Esophagus squamous epithelium (tissue), 5 donors: ENCODE results near the gene FRG2B. TPM values are rescaled to one million over a fixed set of nuclear protein-coding genes. Genes with fewer than 3 reads are reported as not detected.
"Not testable (repeated sequence)": the region's sequence is repeated elsewhere in the genome, so short reads cannot be mapped to it uniquely, and the experiment has no call there.

Source experiments
- DNase-seq: peaks from one replicate; lab custom pipeline; 2025; lab: John Stamatoyannopoulos, UW
- H3K27ac ChIP-seq, 4 donors: fragments of 200-600 bp; sonication (generic); one replicate each; pipeline ENCODE4 v1.5.1; 2016 to 2019; ENCODE audit warnings: mild to moderate bottlenecking in 1 of 4
- H3K27me3 ChIP-seq, 4 donors: fragments of 200-600 bp; sonication (generic); 1 replicate in 3 of 4; 2 replicates in 1 of 4; pipeline versions ENCODE4 v1.5.1 to v1.6.0; 2017 to 2021; ENCODE audit warnings: antibody characterized with exemption in 1 of 4
- H3K36me3 ChIP-seq, 3 donors: fragments of 200-600 bp; sonication (generic); one replicate each; pipeline ENCODE4 v1.5.1; 2016 to 2019
- H3K4me1 ChIP-seq, 3 donors: fragments of 200-600 bp; sonication (generic); one replicate each; pipeline ENCODE4 v1.5.1; 2017 to 2019
- H3K4me3 ChIP-seq, 4 donors: fragments of 200-600 bp; sonication (generic); 1 replicate in 3 of 4; 2 replicates in 1 of 4; pipeline ENCODE4 v1.5.1; 2016 to 2019; ENCODE audit warnings: mild to moderate bottlenecking in 2 of 4, moderate library complexity in 1 of 4
- H3K9me3 ChIP-seq, 3 donors: fragments of 200-600 bp; sonication (generic); one replicate each; pipeline ENCODE4 v1.5.1; 2016 to 2019
- CTCF ChIP-seq, 6 experiments: fragments of 450-650 bp in 4 of 6; fragments of 200-600 bp in 2 of 6; sonication (generic) in 2 of 6; IDR thresholded peaks; one replicate each; pipeline ENCODE4 v1.5.1; 2016 to 2019; ENCODE audit warnings: antibody characterized with exemption in 6 of 6, mild to moderate bottlenecking in 4 of 6, moderate library complexity in 4 of 6
- POLR2A ChIP-seq, 4 donors: fragments of 450-650 bp; IDR thresholded peaks; one replicate each; pipeline ENCODE4 v1.6.1; 2017; ENCODE audit warnings: antibody characterized with exemption in 4 of 4, mild to moderate bottlenecking in 4 of 4, moderate library complexity in 3 of 4
- WGBS, 2 donors: methylation state at CpG; one replicate each; pipeline ENCODE4 v1.1.5; 2018; 5-methylcytosine and 5-hydroxymethylcytosine counted together
- intact Hi-C: fragments of 100-400 bp; cut with DNase I; formaldehyde crosslinking; loops from one replicate; pipeline ENCODE4 v1.15.0; 2022
- total RNA-seq, 4 donors: library from RNA; depleted of rRNA; stranded (reverse); fragments of >200 nt; gene quantifications; one replicate each; pipeline ENCODE4 v1.1.0, GENCODE V29; 2016
- donor health status: DM: yes; HTN: yes; CAD: no.

FRG2B gene
- total RNA-seq, 4 donors from 2014 or later: not detected

GRCh38 chr10:133592716-133593115 lies 33.9 kb downstream of the FRG2B start:
- no peak overlapping the region for H3K27ac ChIP-seq
- H3K4me3 ChIP-seq: no peak overlapping the region
- H3K4me1 ChIP-seq: no peaks in the 10 kb centered on the region
- H3K9me3 ChIP-seq: no peaks in the 10 kb centered on the region
- TF ChIP-seq POLR2A (IDR thresholded peaks at IDR 0.05) (no peak), CTCF (IDR thresholded peaks at IDR 0.05) (no peak)
- peaks cover 0 to 65% (median 0%) of the 10 kb centered on the region in 4 donors for H3K27me3 ChIP-seq
- intact Hi-C loops: no loop called here
- H3K36me3 ChIP-seq: no peaks in the 10 kb centered on the region
- WGBS, 2 donors: 68 to 75% methylated on average over 6 of the region's 6 CpGs
- no peak for DNase-seq

- WGBS, 2 donors: 46 to 60% methylated on average over 6 to 8 of the region's 10 CpGs
- Histone ChIP-seq H3K27me3 (peaks cover 0 to 53% (median 0%) of the 10 kb centered on the region in 4 donors), H3K27ac (no peak overlapping the region), H3K9me3 (no peaks in the 10 kb centered on the region), H3K4me3 (no peak overlapping the region), H3K36me3 (no peaks in the 10 kb centered on the region), H3K4me1 (no peaks in the 10 kb centered on the region)
- no peak for TF ChIP-seq POLR2A (IDR thresholded peaks at IDR 0.05)
- no peak for TF ChIP-seq CTCF (IDR thresholded peaks at IDR 0.05)
- DNase-seq: no peak
- intact Hi-C loops: no loop called here
Measured at GRCh38 chr10:133590970-133591359, 35.6 kb downstream of the FRG2B start.

- Histone ChIP-seq H3K9me3 (no peaks in the 10 kb centered on the region), H3K4me1 (no peaks in the 10 kb centered on the region), H3K4me3 (no peak overlapping the region), H3K36me3 (no peaks in the 10 kb centered on the region), H3K27ac (no peak overlapping the region), H3K27me3 (peaks cover 0 to 53% (median 0%) of the 10 kb centered on the region in 4 donors)
- 20% methylated on average over 1 of the region's 13 CpGs; no CpG with 5 or more reads in 1 of the 2 donors for WGBS, 2 donors
- TF ChIP-seq POLR2A (IDR thresholded peaks at IDR 0.05) (no peak), CTCF (IDR thresholded peaks at IDR 0.05) (no peak)
- intact Hi-C loops: no loop called here
- DNase-seq: no peak
Measured at GRCh38 chr10:133590226-133590969, 36.2 kb downstream of the FRG2B start.

GRCh38 chr10:133577037-133577436 lies 49.6 kb downstream of the FRG2B start:
- H3K36me3 ChIP-seq, H3K4me1 ChIP-seq, H3K27me3 ChIP-seq, intact Hi-C loops, H3K27ac ChIP-seq, DNase-seq, H3K4me3 ChIP-seq: not testable (repeated sequence)
- peaks cover 0 to 24% (median 8%) of the 10 kb centered on the region in 3 donors for H3K9me3 ChIP-seq
- no CpG with 5 or more reads among the region's 31 CpGs for WGBS, 2 donors

Other genes with a start within 250 kb of the FRG2B start
- gene PAOX, start 247.5 kb downstream of the FRG2B start, total RNA-seq: 10 to 100 TPM; 11.5 to 16.6 (median 15.9) TPM
- 10 to 100 TPM; 24.6 to 32.8 (median 27.1) TPM for gene MTG1, start 232.6 kb downstream of the FRG2B start, total RNA-seq
- gene SPRN, start 202.2 kb downstream of the FRG2B start, total RNA-seq: not detected
- gene SCART1, start 172.8 kb downstream of the FRG2B start, total RNA-seq: 1 to 10 TPM in 1 of 4 donors, under 1 TPM in 3; 0.06 to 2.5 (median 0.35) TPM
- gene CYP2E1, start 99.4 kb downstream of the FRG2B start, total RNA-seq: 10 to 100 TPM in 2 of 4 donors, 1 to 10 TPM in 2; 3.1 to 26.9 (median 10.5) TPM
- 1 to 10 TPM in 1 of 4 donors, not detected in 3; 1.8 TPM for gene SYCE1, start 61.2 kb downstream of the FRG2B start, total RNA-seq